ENCODE measurements around the gene CXCR6. TPM values are rescaled to one million over a fixed set of nuclear protein-coding genes. Genes with fewer than 3 reads are reported as not detected.

Gene CXCR6
- polyA plus RNA-seq, 1 of the 3 experiments (the other 2 are of a cell fraction): not detected

GRCh38 chr3:45965253-45965652, 22.0 kb downstream of the CXCR6 start:
- Histone ChIP-seq H3F3A (replicated peaks; ENCODE audit: insufficient read depth) (no peaks in the 10 kb centered on the region), H3K4me3 (ENCODE audit: low read depth in 2 of 2, low read length in 1 of 2) (no peak overlapping the region), H3K36me3 (replicated peaks in 1 of 2; ENCODE audit: control insufficient read depth in 1 of 2, insufficient read depth in 2 of 2, low read length in 1 of 2) (peaks cover 24 to 74% of the 10 kb centered on the region in 2 experiments), H3K4me1 (ENCODE audit: control insufficient read depth in 1 of 2, insufficient read depth in 2 of 2, low read depth in 1 of 2, low read length in 1 of 2) (no peaks in the 10 kb centered on the region; a peak in 1 of 4 replicates), H4K20me1 (ENCODE audit: insufficient read depth) (no peaks in the 10 kb centered on the region), H3K4me2 (no peak overlapping the region), H3K27me3 (ENCODE audit: insufficient read depth) (no peaks in the 10 kb centered on the region), H3K79me2 (ENCODE audit: insufficient read depth) (no peaks in the 10 kb centered on the region), H2AFZ (ENCODE audit: low read depth) (no peak overlapping the region), H3K9me3 (no peaks in the 10 kb centered on the region), H3K9ac (no peak overlapping the region), H3K9me2 (no peaks in the 10 kb centered on the region), H3K27ac (ENCODE audit: low read depth in 2 of 2, low read length in 1 of 2) (no peak overlapping the region)
- ChIA-PET POLR2A (no interaction called here), CTCF (interaction anchor here (1.5 to 8.4 kb wide), 3 partner anchors 10 to 113 kb away, joined by 4 to 60 read pairs (median 23); no protein-coding TSS in a partner anchor)
- WGBS (ENCODE audit: low lambda C conversion rate): 100% methylated on average over 4 of the region's 4 CpGs
- no peak for TF ChIP-seq CTCF (IDR thresholded peaks at IDR 0.05)
- no peak for DNase-seq

- WGBS (ENCODE audit: low lambda C conversion rate): 94% methylated on average over 3 of the region's 4 CpGs
Measured at GRCh38 chr3:45965653-45966052, 22.4 kb downstream of the CXCR6 start.

GRCh38 chr3:45966371-45966791, 23.1 kb downstream of the CXCR6 start:
- POLR2A ChIA-PET: interaction anchor here (1.7 kb wide), 1 partner anchor 23 kb away, joined by 3 read pairs; the partner anchor contains the start of gene CXCR6
- Histone ChIP-seq H3K27ac (ENCODE audit: low read depth in 2 of 2, low read length in 1 of 2) (no peak overlapping the region), H3K36me3 (replicated peaks in 1 of 2; ENCODE audit: control insufficient read depth in 1 of 2, insufficient read depth in 2 of 2, low read length in 1 of 2) (peaks cover 13 to 70% of the 10 kb centered on the region in 2 experiments)
- TF ChIP-seq YY1 (IDR thresholded peaks at IDR 0.05; ENCODE audit: low read depth) (no peak), MXI1 (IDR thresholded peaks at IDR 0.05; ENCODE audit: low read depth, low read length) (no peak), EZH2phosphoT487 (IDR thresholded peaks at IDR 0.05; ENCODE audit: borderline replicate concordance, low read depth) (no peak), ZBTB33 (IDR thresholded peaks at IDR 0.05; ENCODE audit: borderline replicate concordance, low read depth) (no peak), RFX5 (IDR thresholded peaks at IDR 0.05; ENCODE audit: low read length) (no peak), JUND (IDR thresholded peaks at IDR 0.05) (no peak), RAD21 (IDR thresholded peaks at IDR 0.05; ENCODE audit: low read length) (no peak), FOXM1 (IDR thresholded peaks at IDR 0.05; ENCODE audit: low read depth) (no peak), USF1 (IDR thresholded peaks at IDR 0.05; ENCODE audit: borderline replicate concordance, low read depth) (no peak), FOSL2 (IDR thresholded peaks at IDR 0.05; ENCODE audit: borderline replicate concordance, low read depth) (no peak), NRF1 (IDR thresholded peaks at IDR 0.05; ENCODE audit: low read depth, low read length) (no peak)

More at GRCh38 chr3:45965653-45966052, 22.4 kb downstream of the CXCR6 start:
- CTCF ChIA-PET: interaction anchor here (1.5 to 8.4 kb wide), 3 partner anchors 10 to 113 kb away, joined by 4 to 60 read pairs (median 23); no protein-coding TSS in a partner anchor
- Histone ChIP-seq H4K20me1 (ENCODE audit: insufficient read depth) (no peaks in the 10 kb centered on the region), H3F3A (replicated peaks; ENCODE audit: insufficient read depth) (no peaks in the 10 kb centered on the region), H3K9me2 (no peaks in the 10 kb centered on the region), H2AFZ (ENCODE audit: low read depth) (no peak overlapping the region), H3K9me3 (no peaks in the 10 kb centered on the region), H3K27ac (ENCODE audit: low read depth in 2 of 2, low read length in 1 of 2) (no peak overlapping the region), H3K4me3 (ENCODE audit: low read depth in 2 of 2, low read length in 1 of 2) (no peak overlapping the region), H3K4me2 (no peak overlapping the region), H3K27me3 (ENCODE audit: insufficient read depth) (no peaks in the 10 kb centered on the region), H3K79me2 (ENCODE audit: insufficient read depth) (no peaks in the 10 kb centered on the region), H3K9ac (no peak overlapping the region), H3K4me1 (ENCODE audit: control insufficient read depth in 1 of 2, insufficient read depth in 2 of 2, low read depth in 1 of 2, low read length in 1 of 2) (no peaks in the 10 kb centered on the region; a peak in 1 of 4 replicates), H3K36me3 (replicated peaks in 1 of 2; ENCODE audit: control insufficient read depth in 1 of 2, insufficient read depth in 2 of 2, low read length in 1 of 2) (peaks cover 20 to 72% of the 10 kb centered on the region in 2 experiments)
- TF ChIP-seq RFX5 (IDR thresholded peaks at IDR 0.05; ENCODE audit: low read length) (no peak), EP300 (IDR thresholded peaks at IDR 0.05; ENCODE audit: borderline replicate concordance in 1 of 2, low read depth in 1 of 2, low read length in 1 of 2) (no peak), GATA2 (CRISPR knock-in tag; IDR thresholded peaks at IDR 0.05) (no peak), FOSL2 (IDR thresholded peaks at IDR 0.05; ENCODE audit: borderline replicate concordance, low read depth) (no peak), POLR2AphosphoS5 (IDR thresholded peaks at IDR 0.05; ENCODE audit: low read depth, low read length) (no peak), YY1 (IDR thresholded peaks at IDR 0.05; ENCODE audit: low read depth) (no peak), USF1 (IDR thresholded peaks at IDR 0.05; ENCODE audit: borderline replicate concordance, low read depth) (no peak), NFIC (IDR thresholded peaks at IDR 0.05; ENCODE audit: borderline replicate concordance) (no peak)
- DNase-seq: no peak
- POLR2A ChIA-PET: interaction anchor here (1.7 kb wide), 1 partner anchor 22 kb away, joined by 3 read pairs; the partner anchor contains the start of gene CXCR6

More at GRCh38 chr3:45966371-45966791, 23.1 kb downstream of the CXCR6 start:
- H4K20me1 ChIP-seq (ENCODE audit: insufficient read depth): no peaks in the 10 kb centered on the region
- H3K9me3 ChIP-seq: no peaks in the 10 kb centered on the region
- no peak overlapping the region for H3K4me3 ChIP-seq (ENCODE audit: low read depth in 2 of 2, low read length in 1 of 2)
- no peaks in the 10 kb centered on the region; a peak in 2 of 4 replicates for H3K4me1 ChIP-seq (ENCODE audit: control insufficient read depth in 1 of 2, insufficient read depth in 2 of 2, low read depth in 1 of 2, low read length in 1 of 2)
- H3K4me2 ChIP-seq: no peak overlapping the region
- DNase-seq: no peak
- H3K9ac ChIP-seq: no peak overlapping the region
- H3K9me2 ChIP-seq: no peaks in the 10 kb centered on the region
- CTCF ChIA-PET: interaction anchor here (3.9 to 8.4 kb wide), 2 partner anchors 28 to 112 kb away, joined by 23 to 60 read pairs; no protein-coding TSS in a partner anchor
- WGBS (ENCODE audit: low lambda C conversion rate): 100% methylated on average over 6 of the region's 17 CpGs
- no peaks in the 10 kb centered on the region for H3K27me3 ChIP-seq (ENCODE audit: insufficient read depth)
- H3K79me2 ChIP-seq (ENCODE audit: insufficient read depth): no peaks in the 10 kb centered on the region
- H2AFZ ChIP-seq (ENCODE audit: low read depth): no peak overlapping the region
- H3F3A ChIP-seq (replicated peaks; ENCODE audit: insufficient read depth): no peaks in the 10 kb centered on the region

Measured in SK-N-SH (cell line).